NCI-H774 (cell line): ENCODE data around the gene MRPL10.
A peak's percentile ranks its signal among the peaks of the same experiment; 100 is the strongest.

Experiments used
- DNase-seq: peaks from one replicate; lab custom pipeline; 2025; lab: John Stamatoyannopoulos, UW

The MRPL10 gene

DNA sequence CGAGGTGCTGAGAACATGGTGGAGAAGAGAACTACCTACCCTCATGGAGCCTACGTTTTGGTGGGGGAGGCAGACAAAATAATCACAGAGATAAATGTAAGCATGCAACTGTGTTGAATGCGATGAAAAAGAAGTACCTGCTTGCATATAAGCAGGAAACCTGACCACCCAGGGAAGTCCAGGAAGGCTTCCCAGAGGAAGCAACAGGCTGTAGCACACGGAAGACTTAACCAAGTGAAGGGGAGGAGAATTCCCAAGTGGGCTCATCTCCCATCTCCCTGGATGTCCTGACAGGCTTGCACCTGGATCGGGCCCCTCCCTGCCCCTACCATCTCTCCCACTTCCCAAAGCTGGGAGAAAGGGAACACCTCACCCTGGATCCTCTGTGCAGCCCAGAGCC lies 7.7 kb upstream of the MRPL10 start:
- DNase-seq, result no peak

DNA sequence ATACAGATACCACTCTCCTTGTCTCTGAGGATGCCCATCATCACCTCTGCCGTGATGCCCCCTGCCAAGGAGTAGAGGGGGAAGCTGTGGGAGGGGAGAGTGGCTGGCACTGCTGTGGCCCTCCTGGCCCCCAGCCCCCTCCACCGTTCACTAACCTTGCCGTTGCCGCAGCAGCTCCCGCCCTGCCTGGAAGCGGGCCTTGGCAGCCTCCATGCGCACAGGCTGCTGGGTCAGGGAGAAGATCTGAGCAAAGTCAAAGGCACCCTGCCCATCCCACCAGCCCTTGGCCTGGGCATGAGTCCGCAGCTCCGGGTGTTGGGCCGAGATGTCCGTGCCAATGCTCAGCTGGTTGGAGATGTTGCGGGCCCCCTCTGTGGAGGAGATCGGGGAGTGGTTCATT lies 7.3 kb upstream of the MRPL10 start:
- no peak for DNase-seq

DNA sequence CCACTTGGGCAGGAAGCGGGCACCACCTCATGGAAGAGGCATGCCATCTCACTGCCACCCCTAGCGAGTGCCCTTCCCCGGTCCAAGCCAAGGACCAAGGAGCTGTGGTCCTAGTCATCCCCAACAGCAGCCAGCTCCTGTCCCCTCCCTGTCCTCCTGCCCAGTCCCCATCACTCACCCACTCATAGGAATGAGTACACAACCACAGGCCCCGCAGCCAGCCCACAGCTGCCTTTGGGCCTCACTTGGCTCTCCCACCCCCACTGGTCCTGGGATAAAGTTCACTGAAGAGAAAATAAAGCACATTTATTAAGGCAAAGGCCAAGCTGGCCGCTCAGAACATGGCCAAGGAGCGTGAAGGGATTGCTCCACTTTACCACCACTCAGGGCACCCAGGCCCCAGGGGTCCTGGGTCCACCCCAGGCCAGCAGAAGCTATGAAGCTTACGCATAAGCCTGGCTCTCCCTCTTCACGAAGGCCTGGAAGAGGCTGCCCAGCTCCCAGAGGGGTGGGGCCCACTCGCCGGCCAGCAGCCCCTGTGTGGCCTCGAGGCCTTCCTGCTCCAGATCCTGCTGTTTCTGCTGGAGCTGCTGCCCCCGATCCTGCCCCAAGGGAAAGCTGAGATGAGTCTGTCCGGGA lies 6.2 kb upstream of the MRPL10 start:
- no peak for DNase-seq

DNA sequence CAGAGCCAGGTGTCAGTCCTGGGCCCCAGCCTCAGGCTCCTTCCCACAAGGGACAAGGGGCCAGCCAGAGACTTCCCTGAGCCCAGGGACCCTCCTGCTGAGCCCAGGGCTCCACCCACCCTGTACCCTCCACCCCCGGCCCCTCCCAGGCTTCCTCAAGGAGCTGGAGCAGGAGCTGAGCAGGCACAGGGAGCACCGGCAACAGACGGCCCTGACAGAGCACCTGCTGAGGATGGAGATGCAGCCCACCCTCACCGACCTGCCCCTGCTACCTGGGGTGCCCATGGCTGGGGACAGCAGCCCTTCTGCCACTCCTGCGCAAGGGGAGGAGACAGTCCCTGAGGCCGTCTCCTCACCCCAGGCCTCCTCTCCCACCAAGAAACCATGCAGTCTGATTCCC lies 5.3 kb upstream of the MRPL10 start:
- DNase-seq, result no peak

DNA sequence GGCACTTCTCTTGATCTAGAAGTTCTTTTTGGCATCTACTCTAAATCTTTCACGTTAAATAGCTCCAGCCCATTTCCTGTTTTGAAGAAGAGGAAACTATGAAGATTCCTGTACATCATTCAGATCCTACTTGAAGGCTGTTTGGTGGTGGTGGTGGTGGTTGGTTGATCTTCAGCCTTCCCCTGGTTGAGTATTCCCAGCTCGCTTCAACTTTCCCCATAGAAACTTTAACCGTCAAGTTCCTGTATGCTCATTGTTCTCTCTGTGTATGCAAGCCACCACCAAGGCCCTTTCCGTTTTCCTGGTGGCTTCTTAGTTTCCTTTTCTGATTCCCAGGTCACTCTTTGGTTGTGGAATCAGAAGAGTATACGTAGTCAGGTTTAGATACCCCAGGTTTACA lies 3.4 kb upstream of the MRPL10 start:
- no peak for DNase-seq

DNA sequence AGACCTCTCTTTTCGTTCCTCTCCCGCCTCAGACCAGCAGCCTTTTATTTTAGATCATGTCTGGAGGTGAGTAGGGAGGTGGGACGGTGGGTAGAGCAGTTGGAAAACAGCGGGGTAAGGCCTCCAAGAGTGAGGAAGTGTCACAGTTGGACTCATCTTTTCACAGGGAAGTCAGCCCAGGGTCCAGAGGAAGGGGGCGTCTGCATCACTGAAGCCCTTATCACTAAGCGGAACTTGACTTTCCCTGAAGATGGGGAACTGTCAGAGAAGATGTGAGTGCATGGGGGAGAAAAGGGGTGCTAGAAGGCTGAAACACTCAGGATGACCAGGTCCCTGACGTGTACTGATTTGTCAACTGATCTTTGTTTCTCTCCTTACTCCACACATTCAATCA lies 590 bp upstream of the MRPL10 start:
- no peak for DNase-seq

DNA sequence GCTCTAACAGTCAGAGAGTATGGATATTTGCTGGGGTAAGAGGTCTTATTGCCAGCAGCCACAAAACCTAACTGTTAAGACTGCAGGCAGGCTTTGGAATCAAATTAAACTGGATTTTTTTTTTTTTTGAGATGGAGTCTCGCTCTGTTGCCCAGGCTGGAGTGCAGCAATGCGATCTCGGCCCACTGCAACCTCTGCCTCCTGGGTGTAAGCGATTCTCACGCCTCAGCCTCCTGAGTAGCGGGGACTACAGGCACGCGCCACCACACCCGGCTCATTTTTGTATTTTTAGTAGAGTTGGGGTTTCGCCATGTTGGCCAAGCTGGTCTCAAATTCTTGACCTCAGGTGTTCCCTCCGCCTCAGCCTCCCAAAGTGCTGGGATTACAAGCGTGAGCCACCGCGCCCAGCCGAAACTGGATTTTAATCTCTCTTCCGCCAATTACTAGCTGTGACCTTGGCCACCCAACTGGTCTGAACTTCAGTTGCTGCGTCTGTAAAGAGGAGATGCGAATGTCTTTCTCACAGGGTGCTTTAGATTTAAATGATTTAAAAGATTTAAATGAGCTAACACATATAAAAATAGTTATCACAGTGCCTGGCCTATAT lies 842 bp downstream of the MRPL10 start:
- DNase-seq, result no peak

DNA sequence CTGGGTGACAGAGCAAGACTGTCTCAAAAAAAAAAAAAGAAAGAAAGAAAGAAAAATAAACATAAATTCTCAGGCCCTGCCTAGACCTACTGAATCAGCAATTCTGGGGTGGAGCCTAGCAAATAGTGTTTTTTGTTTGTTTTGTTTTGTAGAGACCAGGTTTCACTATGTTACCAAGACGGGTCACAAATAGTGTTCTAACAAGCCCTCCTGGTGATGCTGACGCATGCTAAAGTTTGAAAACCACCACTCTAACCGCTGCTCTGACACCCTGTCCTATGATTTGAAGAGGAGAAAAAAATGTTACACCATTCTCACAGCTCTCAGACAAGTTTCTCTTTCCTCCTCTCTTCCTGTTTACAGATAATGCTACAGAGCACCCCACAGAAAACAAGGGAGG lies 1.5 kb downstream of the MRPL10 start:
- no peak for DNase-seq

DNA sequence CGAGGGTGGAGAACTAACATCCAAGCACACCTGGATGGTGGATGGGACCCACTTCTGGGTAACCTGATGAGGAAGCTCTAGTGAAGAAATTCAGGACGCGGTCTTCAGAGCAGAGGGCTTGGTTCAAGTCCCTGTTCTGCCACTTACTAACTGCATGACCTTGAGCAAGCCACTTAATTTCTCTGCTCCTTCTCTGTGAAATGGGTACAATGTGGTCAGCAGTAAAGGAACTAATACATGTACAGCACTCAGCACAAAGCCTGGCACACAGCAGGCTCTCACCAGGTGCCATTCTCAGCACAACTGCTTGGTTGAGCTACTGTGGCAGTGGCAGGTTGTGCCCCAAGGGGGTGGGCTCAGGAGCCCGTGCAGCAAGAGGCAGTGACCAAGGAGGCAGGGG lies 7.8 kb downstream of the MRPL10 start:
- no peak for DNase-seq

DNA sequence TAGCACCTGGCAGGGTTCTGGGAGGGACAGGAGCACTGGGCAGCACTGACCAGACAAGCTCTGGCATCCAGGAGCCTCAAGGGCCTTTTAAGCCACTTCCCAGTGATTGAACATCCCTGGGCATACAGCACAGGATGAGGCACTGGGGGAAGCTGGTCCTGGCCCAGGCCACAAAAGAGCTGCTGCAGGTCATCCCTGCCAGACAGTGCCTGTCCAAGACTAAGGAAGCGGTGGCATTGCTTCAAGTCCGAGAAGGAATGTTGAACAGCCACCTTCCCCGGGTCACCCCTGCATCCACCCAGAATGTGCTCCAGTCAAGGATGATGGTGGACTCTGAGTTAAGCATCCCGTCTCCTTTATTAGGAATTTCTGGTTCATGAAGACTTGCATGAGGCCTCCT lies 8.6 kb downstream of the MRPL10 start:
- no peak for DNase-seq

DNA sequence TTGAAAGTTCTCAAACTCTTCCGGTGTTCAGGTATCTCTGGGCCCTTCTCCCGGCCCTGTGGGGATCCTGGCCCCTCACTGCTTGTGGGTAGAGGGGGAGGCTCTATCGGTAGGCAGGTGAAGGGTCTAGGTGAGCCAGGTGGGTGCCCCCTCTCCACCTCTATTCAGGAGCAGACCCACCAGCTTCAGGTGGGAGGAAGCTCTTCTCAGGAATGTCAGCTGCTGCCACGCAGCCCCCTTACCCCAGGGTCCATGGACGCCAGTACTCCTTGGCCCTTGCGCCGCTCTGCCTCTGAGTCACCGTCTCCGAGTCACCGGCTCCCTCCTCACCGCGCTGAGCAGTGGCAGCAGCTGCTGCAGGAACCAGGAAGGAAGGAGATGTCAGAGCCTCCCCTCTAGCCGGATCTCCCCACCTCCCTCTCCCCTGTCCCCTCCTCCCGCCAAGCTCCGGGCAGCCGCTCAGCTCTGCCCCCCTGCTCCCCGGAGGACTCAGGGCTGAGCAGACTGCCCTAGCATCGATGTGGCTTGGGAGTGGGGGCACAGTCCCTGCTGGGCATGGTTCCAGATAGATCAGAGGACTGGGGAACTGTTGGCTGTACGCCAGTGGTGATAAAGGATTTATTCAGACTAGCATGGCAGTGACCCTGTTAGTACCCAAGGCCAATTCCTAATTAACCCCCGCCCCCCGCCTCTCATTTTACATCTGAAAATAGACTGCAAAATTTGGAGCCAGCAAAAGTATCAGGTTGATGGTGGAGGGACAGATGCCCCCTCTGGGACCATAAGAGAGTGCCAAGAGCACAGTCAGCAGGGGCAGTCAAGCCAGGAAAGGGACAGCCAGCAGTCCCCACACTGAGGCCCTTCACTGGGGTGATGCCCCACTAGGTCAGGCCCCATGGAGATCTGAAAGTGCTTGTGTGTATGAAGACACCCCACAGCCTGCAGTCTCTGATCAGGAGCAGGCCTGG lies 9.6 kb downstream of the MRPL10 start, which contains the start of gene OSBPL7:
Gene OSBPL7, minus strand, starts transcription at position 371 of the 968 bp plus-strand sequence. CDS start 1,516 bp downstream, outside the sequence.
- DNase-seq, result peak; percentile 86

DNA sequence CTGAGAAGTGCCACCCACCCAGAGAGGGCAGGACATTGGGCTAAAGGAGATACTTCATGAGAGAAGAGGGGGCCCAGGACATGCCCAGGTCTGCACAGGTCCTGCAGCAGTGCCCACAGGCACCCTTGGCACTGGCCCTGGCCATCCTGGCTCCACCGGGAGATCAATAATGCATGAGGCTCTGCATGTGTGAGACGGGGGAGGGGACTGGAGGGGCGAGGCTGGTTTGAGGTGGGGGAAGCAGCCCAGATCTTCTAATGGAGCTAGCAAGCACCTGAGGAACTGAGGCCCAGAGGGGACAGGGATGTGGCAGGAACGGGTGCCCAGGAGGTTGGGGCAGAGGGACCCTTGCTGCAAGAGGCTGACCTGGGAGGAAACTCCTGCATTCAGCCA lies 10.3 kb downstream of the MRPL10 start:
- no peak for DNase-seq

DNA sequence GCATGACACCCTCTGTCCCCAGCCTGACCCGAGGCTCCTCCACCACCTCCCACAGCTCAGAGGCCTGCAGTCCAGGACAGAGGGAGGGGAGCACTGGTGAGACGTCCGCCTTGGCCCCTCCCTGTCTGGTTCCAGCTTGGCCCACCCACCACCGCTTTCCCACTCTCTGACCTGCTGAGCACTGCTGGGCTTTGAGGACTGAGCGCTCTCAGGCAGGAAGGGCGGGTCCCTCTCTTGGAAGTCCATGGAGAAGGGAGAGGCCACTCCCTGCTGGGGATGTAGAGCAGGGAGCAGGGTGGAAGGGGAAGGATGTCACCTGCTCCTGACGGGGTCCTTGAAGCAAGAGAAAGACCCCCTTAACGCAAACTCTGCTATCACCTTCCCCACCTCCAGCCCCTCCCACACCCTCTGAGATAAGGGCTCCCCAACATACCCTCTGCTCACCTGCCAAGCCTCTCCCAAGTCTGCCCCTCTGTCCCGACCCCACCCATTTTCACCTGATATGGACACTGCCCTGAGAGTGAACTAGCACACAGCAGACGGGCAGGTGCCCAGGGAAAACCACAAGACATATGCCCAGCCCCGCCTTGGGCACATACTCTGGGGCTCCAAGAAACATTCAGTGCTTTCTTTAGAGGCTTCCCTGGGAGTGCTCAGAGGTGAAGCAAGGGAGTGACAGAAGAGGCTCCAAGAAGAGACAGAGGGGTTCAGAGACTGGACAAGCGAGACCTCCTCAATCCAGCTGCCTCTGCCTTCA lies 11.1 kb downstream of the MRPL10 start:
- DNase-seq, result no peak

DNA sequence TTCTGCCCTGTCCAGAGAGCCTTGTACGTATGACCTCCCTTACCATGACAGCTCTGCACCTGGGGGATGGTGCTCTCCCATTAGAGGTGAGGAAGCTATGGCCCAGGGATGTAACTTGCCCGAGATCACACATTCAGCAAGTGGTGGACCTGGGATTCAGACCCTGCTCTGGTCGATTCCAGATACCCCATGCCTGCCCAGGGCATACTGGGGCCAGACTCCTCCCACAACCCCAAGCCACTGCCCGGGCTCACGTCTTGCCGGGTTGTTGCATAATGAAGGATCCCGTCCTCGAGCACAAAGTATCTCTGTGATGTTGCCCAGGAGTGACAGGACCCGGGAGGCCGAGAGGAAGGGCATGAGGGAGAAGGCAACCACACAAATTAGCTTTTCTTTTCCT lies 11.9 kb downstream of the MRPL10 start:
- no peak for DNase-seq

DNA sequence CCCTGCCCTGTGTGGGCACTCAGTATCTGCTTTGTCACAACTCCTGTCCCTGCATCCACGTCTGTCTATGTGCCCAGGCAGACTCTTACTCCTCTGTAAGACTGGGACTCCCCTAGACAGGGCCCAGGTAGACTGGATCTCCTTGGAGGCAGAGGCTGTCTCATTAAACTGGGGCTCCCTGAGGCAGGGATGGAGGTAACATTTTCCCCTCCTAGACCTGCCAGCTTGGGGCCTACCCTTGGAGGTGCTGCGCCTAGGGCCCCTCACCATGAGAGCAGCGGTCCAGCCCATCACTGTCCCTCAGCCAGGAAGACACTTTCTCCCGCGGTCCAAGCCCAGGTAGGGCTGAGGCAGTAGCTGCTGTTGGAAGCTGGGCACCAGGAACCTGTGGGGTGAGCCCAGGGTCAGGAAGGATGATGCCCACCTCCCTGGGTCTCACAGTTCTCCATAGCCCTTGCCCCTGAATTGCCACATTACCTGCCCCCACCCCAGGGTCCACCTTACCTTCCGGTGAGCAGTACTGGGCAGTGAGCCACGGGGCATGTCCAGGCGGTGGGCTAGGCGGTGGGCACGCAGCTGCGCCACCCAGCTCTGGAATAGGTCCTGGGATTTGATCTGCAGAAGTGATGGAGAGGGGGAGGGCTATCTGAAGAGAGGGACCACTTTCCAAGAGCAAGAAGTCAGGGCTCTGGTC lies 13.2 kb downstream of the MRPL10 start:
- no peak for DNase-seq

DNA sequence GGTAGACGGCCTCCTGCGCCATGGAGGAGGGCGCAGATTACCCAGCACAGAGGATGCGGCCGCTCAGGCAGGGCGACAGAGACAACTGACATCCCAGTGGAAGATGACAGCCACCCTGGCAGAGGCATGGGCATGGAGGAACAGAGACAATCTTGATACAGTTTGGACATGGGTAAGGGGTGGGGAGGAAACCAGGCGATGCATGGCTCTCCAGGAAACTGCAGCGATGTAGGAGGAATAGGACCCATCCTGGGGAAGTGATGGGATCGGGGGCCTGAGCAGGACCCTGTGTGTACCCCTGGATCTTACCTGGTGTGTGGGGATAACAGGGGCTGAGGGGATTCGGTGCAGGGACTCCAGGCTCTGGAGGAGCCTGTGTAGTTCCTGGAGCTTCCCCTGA lies 14.4 kb downstream of the MRPL10 start:
- DNase-seq, result no peak

DNA sequence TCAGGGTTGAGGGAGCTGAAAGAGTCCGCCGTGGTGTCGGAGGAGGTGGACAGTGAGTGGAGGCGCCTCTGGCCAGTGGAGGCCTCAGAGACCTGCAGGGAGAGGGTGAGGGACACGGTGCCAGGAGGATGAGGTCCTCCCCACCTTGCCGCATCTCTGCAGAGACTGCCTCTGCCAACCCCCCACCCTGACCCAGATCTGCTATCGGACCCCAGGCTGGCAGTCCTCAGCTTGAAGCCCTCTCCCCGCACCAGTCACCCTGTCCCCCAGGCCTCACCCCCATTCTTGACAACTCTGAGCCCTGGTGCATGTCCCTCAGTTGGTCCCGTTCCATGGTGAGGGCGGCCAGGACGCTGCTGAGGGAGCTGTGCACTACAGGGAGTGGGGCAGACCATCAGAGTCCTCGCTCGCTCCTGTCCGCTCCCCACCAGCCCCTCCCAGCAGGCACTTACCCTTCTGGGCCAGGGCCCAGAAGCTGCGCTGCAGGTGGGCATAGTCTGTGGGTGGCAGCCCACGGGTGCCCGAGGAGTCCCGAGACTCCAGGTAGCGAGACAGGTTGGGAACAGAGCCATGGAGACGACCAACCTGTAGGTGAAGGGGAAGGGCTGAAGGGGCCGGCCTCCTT lies 15.1 kb downstream of the MRPL10 start:
- no peak for DNase-seq

DNA sequence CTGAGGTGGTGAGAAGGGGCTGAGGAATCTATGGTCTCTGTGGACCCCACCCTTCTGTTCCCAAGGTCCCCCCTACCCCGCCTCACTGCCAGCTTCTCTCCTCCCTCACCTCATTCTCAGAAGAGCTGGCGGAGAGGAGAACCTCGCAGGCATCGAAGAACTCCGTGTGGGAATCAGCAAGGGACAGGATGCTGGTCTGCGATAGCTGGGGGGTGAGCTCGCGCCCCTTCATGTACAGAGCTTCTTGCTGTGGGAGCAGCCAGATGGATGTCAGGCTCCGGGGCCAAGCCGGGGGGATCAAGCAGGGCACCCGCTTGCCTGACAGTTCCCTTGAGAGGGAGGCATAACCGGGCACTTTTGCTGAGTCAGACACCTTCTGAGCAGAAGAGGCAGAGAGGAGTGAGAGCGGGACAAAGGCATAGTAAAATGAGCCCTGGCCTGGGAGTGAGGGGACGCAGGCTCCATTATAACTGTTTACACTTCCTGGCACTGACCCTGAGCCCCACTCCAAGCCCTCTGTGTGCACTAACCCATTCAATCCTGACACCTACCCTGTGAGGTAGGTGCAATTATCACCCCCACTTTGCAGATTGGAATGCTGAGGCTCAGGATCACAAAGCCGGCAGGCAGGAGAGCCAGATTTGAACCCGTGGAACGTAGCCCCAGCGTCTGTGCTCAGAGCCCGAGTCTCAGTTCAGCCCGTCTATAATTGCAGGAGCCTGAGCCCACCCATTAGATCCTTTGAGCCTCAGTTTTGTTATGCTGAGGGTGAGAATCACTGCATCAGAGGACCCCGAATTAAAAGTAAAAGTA lies 16.0 kb downstream of the MRPL10 start:
- no peak for DNase-seq

DNA sequence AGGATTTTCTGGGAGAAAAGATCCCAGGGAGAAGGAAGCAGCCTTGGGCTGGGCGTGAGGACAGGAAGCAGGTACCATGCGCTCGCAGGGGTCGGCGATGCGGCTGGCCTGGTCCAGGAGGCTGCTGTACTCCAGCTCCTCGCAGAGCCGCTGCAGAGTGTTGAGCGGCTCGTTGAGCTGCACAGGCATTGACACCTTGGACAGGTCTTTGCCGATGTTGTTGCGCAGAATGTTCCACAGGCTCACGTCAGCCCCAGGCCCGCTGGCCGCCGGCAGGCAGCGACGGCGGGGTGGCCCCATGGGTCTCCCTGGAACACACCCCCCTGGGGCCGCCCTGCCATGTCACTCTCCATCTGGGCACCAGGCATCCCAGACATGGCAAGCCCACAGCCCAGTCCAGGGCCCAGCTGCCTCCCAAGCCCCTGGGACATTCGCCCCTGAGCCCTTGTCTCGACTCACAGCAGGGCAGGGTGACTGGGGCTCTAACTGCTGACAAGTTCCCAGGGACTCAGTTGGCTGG lies 17.8 kb downstream of the MRPL10 start:
- no peak for DNase-seq

DNA sequence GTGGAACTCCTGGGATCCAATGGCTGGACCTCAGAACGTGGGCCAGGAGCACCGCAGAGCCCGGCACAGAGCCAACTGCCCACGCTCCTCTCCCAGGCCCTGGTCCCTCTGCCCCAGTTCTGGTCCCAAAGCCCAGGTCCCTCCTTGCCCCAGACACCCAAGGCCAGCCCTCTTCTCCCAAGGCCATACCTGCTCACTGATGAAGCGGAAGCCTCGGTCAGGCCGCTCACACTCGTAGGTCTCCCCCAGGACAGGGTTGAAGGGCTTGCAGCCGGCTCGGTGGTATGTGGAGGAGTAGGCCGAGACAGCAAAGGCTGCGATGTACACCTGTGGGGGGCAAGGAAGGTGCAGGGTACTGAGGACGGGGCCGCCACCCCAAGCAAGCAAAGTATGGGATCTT lies 18.3 kb downstream of the MRPL10 start:
- DNase-seq, result no peak
